MM.1S (cell line): ENCODE measurements around the gene KPNA4.
"Not testable (repeated sequence)": the region's sequence is repeated elsewhere in the genome, so short reads cannot be mapped to it uniquely, and the experiment has no call there.

ENCODE experiments used
- DNase-seq: peaks from one replicate; pipeline ENCODE4 v3.0.0-alpha.2; 2015
- H2AFZ ChIP-seq: fragments of 300-600 bp; sonication (generic); 2 replicates; pipeline ENCODE4 v1.6.0; 2016; ENCODE audit warnings: antibody characterized with exemption, low read length
- H3F3A ChIP-seq: fragments of 300-600 bp; sonication (generic); 2 replicates; pipeline ENCODE4 v1.6.1; 2016; ENCODE audit warnings: mild to moderate bottlenecking, antibody characterized with exemption, low read length, moderate library complexity, mixed read lengths; ENCODE audit not compliant: insufficient read depth
- H3K27ac ChIP-seq: fragments of 300-600 bp; sonication (generic); 2 replicates; pipeline ENCODE4 v1.5.1; 2016; ENCODE audit warnings: mild to moderate bottlenecking, low read length
- H3K27me3 ChIP-seq: fragments of 300-600 bp; sonication (generic); replicated peaks from 2 replicates; pipeline ENCODE4 v1.6.0; 2016; ENCODE audit warnings: low read length; ENCODE audit not compliant: insufficient read depth
- H3K36me3 ChIP-seq: fragments of 300-600 bp; sonication (generic); replicated peaks from 2 replicates; pipeline ENCODE4 v1.6.1; 2016; ENCODE audit warnings: mild to moderate bottlenecking, low read length, mixed read lengths; ENCODE audit not compliant: insufficient read depth
- H3K4me1 ChIP-seq: fragments of 300-600 bp; sonication (generic); 2 replicates; pipeline ENCODE4 v1.6.1; 2016; ENCODE audit warnings: low read length, mixed read lengths
- H3K4me2 ChIP-seq: fragments of 300-600 bp; sonication (generic); 2 replicates; pipeline ENCODE4 v1.6.0; 2016; ENCODE audit warnings: low read depth, low read length
- H3K4me3 ChIP-seq: fragments of 300-600 bp; sonication (generic); 2 replicates; pipeline ENCODE4 v1.5.1; 2016; ENCODE audit warnings: low read length, mixed read lengths
- H3K79me2 ChIP-seq: fragments of 300-600 bp; sonication (generic); 2 replicates; pipeline ENCODE4 v1.6.1; 2016; ENCODE audit warnings: mixed run types, low read length, mixed read lengths
- H3K9ac ChIP-seq: fragments of 300-600 bp; sonication (generic); 2 replicates; pipeline ENCODE4 v1.6.1; 2016; ENCODE audit warnings: low read length, mixed read lengths
- H3K9me2 ChIP-seq: fragments of 300-600 bp; sonication (generic); replicated peaks from 2 replicates; pipeline ENCODE4 v1.6.1; 2016; ENCODE audit warnings: mild to moderate bottlenecking, low read length, mixed read lengths; ENCODE audit not compliant: insufficient read depth
- H3K9me3 ChIP-seq: fragments of 300-600 bp; sonication (generic); replicated peaks from 2 replicates; pipeline ENCODE4 v1.6.1; 2016; ENCODE audit warnings: mild to moderate bottlenecking, low read length, mixed read lengths; ENCODE audit not compliant: insufficient read depth
- H4K20me1 ChIP-seq: fragments of 300-600 bp; sonication (generic); 2 replicates; pipeline ENCODE4 v1.6.1; 2016; ENCODE audit warnings: mild to moderate bottlenecking, low read length, moderate library complexity, mixed read lengths; ENCODE audit not compliant: insufficient read depth
- EZH2 ChIP-seq: fragments of 300-600 bp; sonication (generic); optimal IDR thresholded peaks from 2 replicates; pipeline ENCODE3; 2017; ENCODE audit warnings: low read depth, mild to moderate bottlenecking, antibody characterized with exemption, low read length, mixed read lengths
- EZH2phosphoT487 ChIP-seq: fragments of 300-600 bp; sonication (generic); IDR thresholded peaks from 2 replicates; pipeline ENCODE4 v1.6.1; 2018; ENCODE audit warnings: antibody characterized with exemption, low read length
- TF ChIP-seq, protein P1 (sequence below): fragments of 300-600 bp; sonication (generic); IDR thresholded peaks from 2 replicates; pipeline ENCODE4 v1.5.1; 2016; ENCODE audit warnings: antibody characterized with exemption, low read length, mixed read lengths

The KPNA4 gene

DNA sequence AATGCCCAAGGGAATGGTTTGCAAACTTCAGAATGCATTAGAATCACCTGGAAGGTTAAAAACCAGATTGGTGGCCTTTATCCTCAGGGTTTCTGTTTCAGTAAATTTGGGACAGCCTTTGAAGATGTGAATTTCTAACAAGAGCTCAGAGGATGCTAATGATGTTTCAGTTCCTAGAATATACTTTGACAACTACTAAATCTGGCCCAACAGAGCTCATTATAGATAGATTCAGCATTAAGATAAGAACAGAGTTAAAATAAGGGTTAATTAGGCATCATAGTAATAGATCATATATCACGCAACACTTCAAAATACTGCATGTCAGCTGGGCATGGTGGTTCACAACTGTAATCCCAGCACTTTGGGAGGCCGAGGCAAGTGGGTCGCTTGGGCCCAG is 9.3 kb upstream of the KPNA4 start:
- Histone ChIP-seq H3K4me2 (no peak overlapping the region), H3K4me1 (no peaks in the 10 kb centered on the region), H2AFZ (no peak overlapping the region), H3K27ac (no peak overlapping the region), H3K9ac (no peak overlapping the region), H4K20me1 (no peaks in the 10 kb centered on the region), H3F3A (no peaks in the 10 kb centered on the region), H3K9me3 (no peaks in the 10 kb centered on the region), H3K4me3 (no peak overlapping the region), H3K36me3 (no peaks in the 10 kb centered on the region), H3K27me3 (no peaks in the 10 kb centered on the region), H3K79me2 (no peaks in the 10 kb centered on the region), H3K9me2 (no peaks in the 10 kb centered on the region)
- DNase-seq = no peak
- TF ChIP-seq, protein P1, sequence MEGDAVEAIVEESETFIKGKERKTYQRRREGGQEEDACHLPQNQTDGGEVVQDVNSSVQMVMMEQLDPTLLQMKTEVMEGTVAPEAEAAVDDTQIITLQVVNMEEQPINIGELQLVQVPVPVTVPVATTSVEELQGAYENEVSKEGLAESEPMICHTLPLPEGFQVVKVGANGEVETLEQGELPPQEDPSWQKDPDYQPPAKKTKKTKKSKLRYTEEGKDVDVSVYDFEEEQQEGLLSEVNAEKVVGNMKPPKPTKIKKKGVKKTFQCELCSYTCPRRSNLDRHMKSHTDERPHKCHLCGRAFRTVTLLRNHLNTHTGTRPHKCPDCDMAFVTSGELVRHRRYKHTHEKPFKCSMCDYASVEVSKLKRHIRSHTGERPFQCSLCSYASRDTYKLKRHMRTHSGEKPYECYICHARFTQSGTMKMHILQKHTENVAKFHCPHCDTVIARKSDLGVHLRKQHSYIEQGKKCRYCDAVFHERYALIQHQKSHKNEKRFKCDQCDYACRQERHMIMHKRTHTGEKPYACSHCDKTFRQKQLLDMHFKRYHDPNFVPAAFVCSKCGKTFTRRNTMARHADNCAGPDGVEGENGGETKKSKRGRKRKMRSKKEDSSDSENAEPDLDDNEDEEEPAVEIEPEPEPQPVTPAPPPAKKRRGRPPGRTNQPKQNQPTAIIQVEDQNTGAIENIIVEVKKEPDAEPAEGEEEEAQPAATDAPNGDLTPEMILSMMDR = no peak
- TF ChIP-seq EZH2 (no peak), EZH2phosphoT487 (no peak)

GRCh38 chr3:160573955-160574525 is 8.7 kb upstream of the KPNA4 start:
- not testable (repeated sequence) for H4K20me1 ChIP-seq, H3K4me2 ChIP-seq, H3K27ac ChIP-seq, H3K9me3 ChIP-seq, H3K79me2 ChIP-seq, H3K27me3 ChIP-seq, H3K36me3 ChIP-seq, H3K9me2 ChIP-seq, H3K4me3 ChIP-seq, H2AFZ ChIP-seq, H3K4me1 ChIP-seq, DNase-seq, H3K9ac ChIP-seq, H3F3A ChIP-seq

DNA sequence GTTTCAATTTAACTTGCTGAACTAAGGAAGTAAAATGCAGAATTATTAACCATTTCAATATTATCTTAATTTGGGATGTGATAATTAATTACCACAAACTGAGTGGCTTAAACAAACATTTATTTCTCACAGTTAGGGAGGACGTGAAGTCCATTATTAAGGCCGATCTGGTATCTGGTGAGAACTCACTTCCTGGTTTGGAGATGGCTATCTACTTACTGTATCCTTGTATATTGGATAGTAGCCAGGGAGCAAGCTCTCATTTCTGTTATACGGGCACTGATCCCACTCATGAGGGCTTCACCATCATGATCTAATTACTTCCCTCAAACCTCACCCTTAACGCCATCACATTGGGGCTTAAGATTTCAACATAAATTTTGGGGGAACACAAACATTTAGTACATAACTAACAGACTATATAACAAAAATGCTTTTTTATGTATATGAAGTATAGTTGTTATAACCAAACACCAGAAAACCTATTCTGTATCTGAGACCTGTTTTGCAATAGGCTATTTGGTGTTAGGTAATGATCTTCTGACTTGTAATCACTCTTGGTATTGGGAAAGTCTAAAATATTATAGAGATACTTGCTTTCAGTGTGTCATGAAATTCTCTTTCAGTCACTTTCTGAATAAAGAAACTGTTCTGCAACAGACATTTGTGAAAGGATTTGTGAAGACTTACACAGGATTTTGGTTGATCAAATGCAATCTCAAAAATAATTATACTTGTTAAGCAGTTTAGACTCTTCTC is 4.7 kb upstream of the KPNA4 start:
- Histone ChIP-seq H3K4me2 (no peak overlapping the region), H3K9me2 (no peaks in the 10 kb centered on the region), H3K79me2 (peaks cover 5% of the 10 kb centered on the region; the same call in 1 of the 2 replicates), H3K4me3 (no peak overlapping the region), H3K4me1 (no peaks in the 10 kb centered on the region), H3K36me3 (no peaks in the 10 kb centered on the region), H2AFZ (no peak overlapping the region), H3K27me3 (no peaks in the 10 kb centered on the region), H3F3A (peaks cover 7% of the 10 kb centered on the region; the same call in 1 of the 2 replicates), H3K27ac (no peak overlapping the region), H3K9ac (no peak overlapping the region), H4K20me1 (no peaks in the 10 kb centered on the region), H3K9me3 (no peaks in the 10 kb centered on the region)
- TF ChIP-seq EZH2phosphoT487 (no peak), EZH2 (no peak)
- TF ChIP-seq, protein P1 = no peak
- DNase-seq = no peak

DNA sequence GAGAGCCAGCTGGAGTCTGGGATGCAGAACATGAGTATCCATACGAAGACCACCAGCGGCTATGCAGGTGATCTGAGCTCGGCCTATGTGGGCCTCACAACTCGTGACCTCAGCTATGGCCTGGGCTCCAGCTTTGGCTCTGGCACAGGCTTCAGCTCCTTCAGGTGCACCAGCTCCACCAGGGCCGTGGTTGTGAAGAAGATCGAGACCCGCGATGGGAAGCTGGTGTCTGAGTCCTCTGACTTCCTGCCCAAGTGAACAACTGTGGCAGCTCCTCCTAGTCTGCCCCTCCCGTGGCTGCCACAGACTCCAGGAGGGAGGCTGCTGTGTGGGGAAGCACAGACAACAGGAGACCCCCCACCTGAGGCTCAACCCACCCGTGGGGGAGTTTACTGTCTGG is 3.6 kb upstream of the KPNA4 start:
- TF ChIP-seq EZH2 (no peak), EZH2phosphoT487 (no peak)
- TF ChIP-seq, protein P1 = no peak
- Histone ChIP-seq H3K27me3 (no peaks in the 10 kb centered on the region), H3K9me3 (no peaks in the 10 kb centered on the region), H3K9me2 (no peaks in the 10 kb centered on the region), H2AFZ (no peak overlapping the region), H3K27ac (no peak overlapping the region), H3K4me1 (no peaks in the 10 kb centered on the region), H3K79me2 (peaks cover 14% of the 10 kb centered on the region), H3K36me3 (no peaks in the 10 kb centered on the region), H4K20me1 (peaks cover 4% of the 10 kb centered on the region; the same call in 1 of the 2 replicates), H3F3A (peaks cover 13% of the 10 kb centered on the region; the same call in 1 of the 2 replicates), H3K4me2 (no peak overlapping the region), H3K4me3 (no peak overlapping the region), H3K9ac (no peak overlapping the region)
- no peak for DNase-seq
